Measurements from ENCODE around the gene SERPINI2.
"Not testable (repeated sequence)": the region's sequence is repeated elsewhere in the genome, so short reads cannot be mapped to it uniquely, and the experiment has no call there.

The SERPINI2 gene

GRCh38 chr3:167445491-167445890, 28.4 kb downstream of the SERPINI2 start:
- no peak for DNase-seq

DNA sequence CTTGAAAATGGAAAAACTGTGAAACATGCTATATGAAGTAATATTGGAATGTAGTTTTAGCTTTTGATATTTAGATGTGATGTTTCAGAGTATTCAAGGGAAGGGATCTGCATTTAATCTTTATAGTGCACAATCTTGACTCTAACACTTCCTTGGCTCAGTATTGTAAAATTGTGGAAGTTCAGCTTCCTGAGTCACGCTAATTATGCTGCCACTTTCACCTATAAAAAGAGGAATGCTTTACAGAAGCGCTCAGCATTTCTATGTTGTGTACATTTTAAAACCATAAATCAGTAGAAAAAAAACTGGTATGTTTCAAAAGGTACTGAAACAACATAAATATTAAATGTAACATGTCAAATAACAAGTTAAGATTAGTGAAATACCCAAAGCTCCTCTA, 32.6 kb downstream of the SERPINI2 start:
- no peak for DNase-seq

GRCh38 chr3:167437428-167438139, 36.3 kb downstream of the SERPINI2 start:
- DNase-seq, result no peak

- DNase-seq, result not testable (repeated sequence)
Measured at GRCh38 chr3:167426962-167427361, 46.9 kb downstream of the SERPINI2 start.

DNA sequence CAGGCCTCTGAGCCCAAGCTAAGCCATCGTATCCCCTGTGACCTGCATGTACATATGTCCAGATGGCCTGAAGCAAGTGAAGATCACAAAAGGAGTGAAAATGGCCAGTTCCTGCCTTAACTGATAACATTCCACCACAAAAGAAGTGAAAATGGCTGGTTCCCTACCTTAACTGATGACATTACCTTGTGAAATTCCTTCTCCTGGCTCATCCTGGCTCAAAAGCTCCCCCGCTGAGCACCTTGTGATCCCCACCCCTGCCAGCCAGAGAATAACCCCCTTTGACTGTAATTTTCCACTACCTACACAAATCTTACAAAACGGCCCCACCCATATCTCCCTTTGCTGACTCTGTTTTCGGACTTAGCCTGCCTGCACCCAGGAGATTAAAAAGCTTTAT, 51.4 kb downstream of the SERPINI2 start:
- not testable (repeated sequence) for DNase-seq

DNA sequence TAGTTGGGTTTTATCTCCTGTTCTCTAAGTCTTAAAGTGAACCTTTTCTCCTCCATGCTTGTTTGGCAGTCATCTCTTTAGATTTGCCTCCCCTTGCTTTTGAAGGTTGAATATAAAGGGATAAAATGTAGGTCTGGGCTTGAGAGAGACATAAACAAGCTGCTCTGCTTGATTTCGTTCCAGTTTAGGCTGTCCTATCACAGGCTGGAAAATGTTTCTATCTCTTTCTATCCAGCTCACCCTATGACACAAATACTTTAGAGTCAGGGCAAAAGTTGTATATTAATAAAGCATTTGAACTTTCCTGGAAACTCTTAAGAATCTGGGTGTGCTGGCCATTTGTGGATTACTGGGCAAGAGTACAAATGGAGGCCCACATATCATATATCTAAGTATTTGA, 64.2 kb downstream of the SERPINI2 start:
- no peak for DNase-seq

DNA sequence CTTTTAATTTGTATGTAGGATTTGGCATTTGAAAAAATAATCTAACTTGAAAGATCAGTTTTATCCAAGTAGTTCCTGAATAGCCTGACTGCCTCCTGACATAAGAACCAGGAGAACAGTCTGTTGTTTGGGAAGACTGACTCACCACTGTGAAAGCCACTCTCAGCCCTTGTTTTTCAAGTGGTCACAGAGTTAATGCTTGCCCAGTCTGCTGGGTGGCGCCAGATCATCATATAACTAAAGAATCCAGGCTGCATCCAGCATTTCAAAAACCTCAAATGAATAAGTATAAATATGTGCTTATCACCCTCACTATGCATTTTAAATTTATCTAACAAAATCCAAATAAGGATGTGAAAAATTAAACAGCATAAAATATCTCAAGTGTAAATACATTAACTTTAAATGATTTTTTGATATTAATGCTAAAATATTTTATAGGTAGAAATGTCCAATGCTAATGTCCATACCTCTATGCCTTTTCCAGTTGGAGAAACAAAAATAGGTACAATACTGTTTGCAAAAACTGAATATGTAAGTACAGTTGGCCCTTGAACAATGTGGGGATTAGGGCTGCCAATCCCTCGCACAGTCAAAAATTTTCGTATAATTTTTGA, 66.9 kb downstream of the SERPINI2 start:
- DNase-seq, result no peak

DNA sequence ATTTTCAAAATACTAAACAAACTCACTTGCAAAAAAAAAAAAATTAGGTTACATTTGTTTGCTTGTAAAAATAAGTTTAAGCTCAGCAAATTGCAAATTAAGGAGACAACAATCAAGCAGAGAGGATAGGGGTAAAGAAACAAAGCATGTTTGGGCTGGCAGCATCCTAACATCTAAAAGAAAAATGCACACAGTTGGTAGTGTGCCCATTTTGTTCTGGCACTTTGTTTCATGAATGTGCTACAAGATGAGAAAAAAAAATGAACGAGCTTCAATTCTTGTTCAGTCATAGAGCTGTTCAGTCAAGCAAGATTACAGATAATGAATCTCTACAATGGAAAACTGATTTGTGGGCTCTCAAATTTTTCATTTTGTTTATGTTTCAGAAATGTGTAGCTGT, 76.0 kb downstream of the SERPINI2 start:
- DNase-seq, result no peak

DNA sequence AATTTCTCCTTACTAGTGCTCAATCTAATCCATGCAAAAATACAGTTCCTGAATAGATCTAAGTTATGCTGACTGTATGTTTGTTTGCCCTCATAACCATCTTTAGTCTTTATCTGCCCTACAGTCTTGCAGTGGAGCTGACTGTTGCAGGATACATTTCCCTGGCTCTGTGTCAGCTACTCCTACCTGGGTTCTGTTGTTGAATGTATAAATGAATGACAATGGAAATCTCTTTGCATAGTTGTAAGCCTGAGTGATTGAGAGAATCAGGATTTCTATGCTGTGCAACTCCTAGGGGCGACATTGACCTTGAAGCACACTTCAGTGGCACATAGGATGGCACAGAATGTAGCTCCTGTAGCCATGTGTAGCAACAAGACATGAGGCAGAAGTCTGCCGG, 77.8 kb downstream of the SERPINI2 start:
- no peak for DNase-seq

- DNase-seq, result no peak
Measured at GRCh38 chr3:167394003-167394402, 79.8 kb downstream of the SERPINI2 start.
